H1 (cell line): ENCODE measurements around the gene FRMPD2. TPM values are rescaled to one million over a fixed set of nuclear protein-coding genes. Genes with fewer than 3 reads are reported as not detected.

Experiments used
- CTCF ChIA-PET: fragments of 300-600 bp; sonication (Branson Sonifier 250); formaldehyde crosslinking; loops from one replicate; lab custom pipeline; 2021; ENCODE audit not compliant: partially characterized antibody; lab: Charles Lee
- POLR2A ChIA-PET: fragments of 300-600 bp; sonication (Branson Sonifier 250); formaldehyde crosslinking; loops from one replicate; lab custom pipeline; 2021; ENCODE audit warnings: inconsistent platforms; ENCODE audit not compliant: partially characterized antibody; lab: Charles Lee
- DNase-seq, 2 experiments: peaks; one replicate each; pipeline versions ENCODE4 v3.0.0 to v3.0.0-alpha.2; 2010 to 2022; ENCODE audit warnings: low spot score in 2 of 2, low read depth in 1 of 2, mixed read lengths in 1 of 2
- FAIRE-seq: peaks from 2 replicates; lab custom pipeline; 2011; peaks lifted over from hg19 to GRCh38; lab: Jason Lieb, UNC
- H2AFZ ChIP-seq: 2 replicates; pipeline ENCODE4 v1.8.1; 2012; ENCODE audit warnings: low read length, inconsistent platforms
- H2AK5ac ChIP-seq: 2 replicates; pipeline ENCODE4 v1.6.1; 2013; ENCODE audit warnings: low read depth, low read length
- H2BK120ac ChIP-seq: replicated peaks from 2 replicates; pipeline ENCODE3; 2013; ENCODE audit warnings: low read depth, low read length, inconsistent platforms
- H2BK12ac ChIP-seq: 2 replicates; pipeline ENCODE4 v1.6.1; 2013; ENCODE audit warnings: low read depth, low read length
- H2BK15ac ChIP-seq: 2 replicates; pipeline ENCODE4 v1.6.1; 2013; ENCODE audit warnings: low read length
- H2BK20ac ChIP-seq: 2 replicates; pipeline ENCODE4 v1.6.1; 2013; ENCODE audit warnings: low read length
- H2BK5ac ChIP-seq: 2 replicates; pipeline ENCODE4 v1.6.1; 2013; ENCODE audit warnings: low read depth, low read length
- H3K14ac ChIP-seq: 2 replicates; pipeline ENCODE4 v1.6.1; 2013; ENCODE audit warnings: inconsistent platforms; ENCODE audit not compliant: insufficient read length
- H3K18ac ChIP-seq: 2 replicates; pipeline ENCODE4 v1.6.1; 2013; ENCODE audit warnings: low read length; ENCODE audit errors: extremely low read depth
- H3K23ac ChIP-seq: 2 replicates; pipeline ENCODE4 v1.6.1; 2013; ENCODE audit warnings: inconsistent platforms; ENCODE audit not compliant: insufficient read length
- H3K23me2 ChIP-seq: 2 replicates; pipeline ENCODE4 v1.6.1; 2013; ENCODE audit warnings: low read depth, low read length
- H3K27ac ChIP-seq: 2 replicates; pipeline ENCODE4 v1.6.1; 2011; ENCODE audit warnings: low read depth, low read length, inconsistent platforms
- H3K27me3 ChIP-seq, 4 experiments: replicated peaks in 1 of 4; 1 replicate in 1 of 4; 2 replicates in 3 of 4; pipeline versions ENCODE4 v1.6.1 to v1.8.1; 2011 to 2013; ENCODE audit warnings: low read length in 3 of 4, mild to moderate bottlenecking in 3 of 4, inconsistent platforms in 2 of 4, mixed read lengths in 2 of 4, moderate library complexity in 1 of 4; ENCODE audit not compliant: control insufficient read depth in 3 of 4, insufficient read depth in 3 of 4; ENCODE audit errors: extremely low read depth in 1 of 4
- H3K36me3 ChIP-seq, 4 experiments: 2 replicates each; pipeline versions ENCODE4 v1.6.1 to v1.8.1; 2011 to 2013; ENCODE audit warnings: mild to moderate bottlenecking in 4 of 4, low read length in 3 of 4, moderate library complexity in 2 of 4, control low read depth in 1 of 4, inconsistent platforms in 1 of 4; ENCODE audit not compliant: insufficient read depth in 4 of 4, control insufficient read depth in 2 of 4
- H3K4ac ChIP-seq: replicated peaks from 2 replicates; pipeline ENCODE3; 2013; ENCODE audit warnings: low read length, low read depth, mixed read lengths, inconsistent platforms; ENCODE audit not compliant: insufficient read length
- H3K4me1 ChIP-seq, 4 experiments: replicated peaks in 1 of 4; 1 replicate in 1 of 4; 2 replicates in 3 of 4; pipeline versions ENCODE4 v1.6.1 to v1.8.1; 2011 to 2013; ENCODE audit warnings: low read length in 3 of 4, inconsistent platforms in 2 of 4, mixed read lengths in 1 of 4; ENCODE audit not compliant: insufficient read depth in 4 of 4, control insufficient read depth in 3 of 4
- H3K4me2 ChIP-seq, 2 experiments: 2 replicates each; pipeline versions ENCODE4 v1.6.1 to v1.8.1; 2011 to 2013; ENCODE audit warnings: low read depth in 2 of 2, low read length in 2 of 2, control low read depth in 1 of 2, inconsistent platforms in 1 of 2, mild to moderate bottlenecking in 1 of 2; ENCODE audit not compliant: insufficient read depth in 1 of 2
- H3K4me3 ChIP-seq, 4 experiments: fragments of 200-600, 300-600 bp in 1 of 4; sonication (generic), shearing (Covaris generic), sonication (Bioruptor Twin) in 1 of 4; 2 replicates each; pipeline versions ENCODE4 v1.5.1 to v1.8.1; 2011 to 2016; ENCODE audit warnings: low read length in 4 of 4, low read depth in 3 of 4, control low read depth in 2 of 4, inconsistent platforms in 2 of 4, mild to moderate bottlenecking in 2 of 4, mixed read lengths in 1 of 4, moderate library complexity in 1 of 4; ENCODE audit not compliant: insufficient read depth in 2 of 4; ENCODE audit errors: extremely low read depth in 1 of 4
- H3K56ac ChIP-seq: replicated peaks from 2 replicates; pipeline ENCODE3; 2013; ENCODE audit warnings: low read depth, mild to moderate bottlenecking, mixed read lengths, low read length, inconsistent platforms; ENCODE audit not compliant: insufficient read length
- H3K79me1 ChIP-seq: 2 replicates; pipeline ENCODE4 v1.6.1; 2013; ENCODE audit warnings: low read depth, low read length, control low read depth
- H3K79me2 ChIP-seq, 2 experiments: 2 replicates each; pipeline versions ENCODE4 v1.6.1 to v1.8.1; 2012 to 2013; ENCODE audit warnings: low read length in 2 of 2, mild to moderate bottlenecking in 2 of 2, inconsistent platforms in 1 of 2; ENCODE audit not compliant: insufficient read depth in 2 of 2, control insufficient read depth in 1 of 2
- H3K9ac ChIP-seq, 4 experiments: replicated peaks in 1 of 4; 1 replicate in 1 of 4; 2 replicates in 3 of 4; pipeline versions ENCODE4 v1.6.1 to v1.8.1; 2011 to 2013; ENCODE audit warnings: low read depth in 3 of 4, low read length in 3 of 4, control low read depth in 2 of 4, mild to moderate bottlenecking in 2 of 4, moderate library complexity in 2 of 4, inconsistent platforms in 1 of 4; ENCODE audit errors: extremely low read depth in 1 of 4
- H3K9me3 ChIP-seq, 2 experiments: 2 replicates each; pipeline versions ENCODE4 v1.6.1 to v1.8.1; 2012 to 2013; ENCODE audit warnings: mild to moderate bottlenecking in 2 of 2, moderate library complexity in 2 of 2, control low read depth in 1 of 2, inconsistent platforms in 1 of 2, low read depth in 1 of 2, low read length in 1 of 2, mixed read lengths in 1 of 2; ENCODE audit not compliant: insufficient read depth in 2 of 2
- H4K20me1 ChIP-seq, 2 experiments: replicated peaks in 1 of 2; 2 replicates each; pipeline versions ENCODE3 to v1.8.1; 2011 to 2013; ENCODE audit warnings: inconsistent platforms in 2 of 2, low read length in 2 of 2, mild to moderate bottlenecking in 1 of 2; ENCODE audit not compliant: insufficient read depth in 2 of 2, control insufficient read depth in 1 of 2
- H4K5ac ChIP-seq: 2 replicates; pipeline ENCODE4 v1.6.1; 2013; ENCODE audit warnings: low read length, low read depth, mixed read lengths, inconsistent platforms; ENCODE audit not compliant: insufficient read length
- H4K8ac ChIP-seq: 2 replicates; pipeline ENCODE4 v1.8.0; 2013; ENCODE audit warnings: mild to moderate bottlenecking, moderate library complexity, low read length, inconsistent platforms; ENCODE audit not compliant: insufficient read depth; ENCODE audit errors: extremely low read depth
- H4K91ac ChIP-seq: replicated peaks from 2 replicates; pipeline ENCODE3; 2013; ENCODE audit warnings: low read length, mixed read lengths, inconsistent platforms; ENCODE audit not compliant: insufficient read length
- BCL11A ChIP-seq, 2 experiments: IDR thresholded peaks; one replicate each; pipeline ENCODE4 v1.6.1; 2011; ENCODE audit warnings: low read depth in 2 of 2, low read length in 2 of 2, mild to moderate bottlenecking in 2 of 2
- EGR1 ChIP-seq: IDR thresholded peaks from 2 replicates; pipeline ENCODE4 v1.6.1; 2011; ENCODE audit warnings: low read depth, low read length, borderline replicate concordance
- FOSL1 ChIP-seq: IDR thresholded peaks from 2 replicates; pipeline ENCODE4 v1.6.1; 2011; ENCODE audit warnings: mild to moderate bottlenecking, low read depth, low read length, moderate library complexity; ENCODE audit not compliant: insufficient read depth
- HDAC6 ChIP-seq: IDR thresholded peaks from one replicate; pipeline ENCODE4 v1.7.1; 2012; ENCODE audit warnings: low read depth, mild to moderate bottlenecking, inconsistent platforms, low read length, moderate library complexity
- KDM1A ChIP-seq: fragments of 200-600, 300-600 bp; sonication (generic); IDR thresholded peaks from 2 replicates; pipeline ENCODE4 v1.7.1; 2016; ENCODE audit warnings: mild to moderate bottlenecking, low read length, borderline replicate concordance
- POLR2AphosphoS5 ChIP-seq: IDR thresholded peaks from 2 replicates; pipeline ENCODE4 v1.6.1; 2011; ENCODE audit warnings: low read depth, low read length
- SUZ12 ChIP-seq: fragments of 200-600 bp; sonication (generic); IDR thresholded peaks from 2 replicates; pipeline ENCODE4 v1.6.1; 2012; ENCODE audit warnings: mild to moderate bottlenecking, inconsistent platforms, low read length, moderate library complexity, mixed read lengths
- TBP ChIP-seq: IDR thresholded peaks from 2 replicates; pipeline ENCODE4 v1.6.1; 2011; ENCODE audit warnings: low read depth, low read length, improper control_type of control experiment
- WGBS, 2 experiments: shearing (Covaris generic) in 1 of 2; methylation state at CpG; one replicate each; pipeline versions ENCODE4 v1.1.6 to v1.1.7; 2013 to 2015; ENCODE audit warnings: low lambda C conversion rate in 2 of 2, mixed read lengths in 2 of 2, inconsistent platforms in 1 of 2, low coverage in 1 of 2, missing lambda C conversion rate in 1 of 2; ENCODE audit not compliant: insufficient replicate concordance in 2 of 2, insufficient coverage in 1 of 2, insufficient read length in 1 of 2; ENCODE audit errors: extremely low coverage in 1 of 2, missing lambda C conversion rate in 1 of 2; 5-methylcytosine and 5-hydroxymethylcytosine counted together
- polyA plus RNA-seq, 7 experiments: library from polyadenylated mRNA; depleted of rRNA in 3 of 7; stranded (reverse) in 5 of 7; unstranded in 2 of 7; fragments of >200 nt in 5 of 7; fragments of 200-250 nt in 2 of 7; gene quantifications; 1 replicate in 5 of 7; 2 replicates in 1 of 7; 4 replicates in 1 of 7; pipeline versions ENCODE4 v1.2.1 to v1.2.3, GENCODE V29; 2011 to 2013; ENCODE audit warnings: missing spikeins in 2 of 7, mixed read lengths in 2 of 7
- total RNA-seq: library from RNA; stranded (reverse); fragmentation: NEBNext Ultra II Directional; extraction: Animal tissue kit (Norgen Biotek cat#: 25700); gene quantifications from 2 replicates; pipeline ENCODE4 v1.2.1, GENCODE V29; 2021
- TF ChIP-seq, protein P1 (sequence below): IDR thresholded peaks from 2 replicates; pipeline ENCODE4 v1.6.1; 2012; ENCODE audit warnings: low read length, inconsistent platforms
- TF ChIP-seq, protein P2 (sequence below): IDR thresholded peaks from 2 replicates; pipeline ENCODE4 v1.6.1; 2012; ENCODE audit warnings: inconsistent platforms
- TF ChIP-seq, protein P3 (sequence below): IDR thresholded peaks from 2 replicates; pipeline ENCODE4 v1.6.1; 2011; ENCODE audit warnings: low read depth, mild to moderate bottlenecking, low read length; ENCODE audit not compliant: insufficient read depth

The FRMPD2 gene
- total and polyA plus RNA-seq, 2 of the 8 experiments (the other 6 are each of a cell fraction or from before 2014, with no cell fraction given) = 0.07 to 0.47 TPM

DNA sequence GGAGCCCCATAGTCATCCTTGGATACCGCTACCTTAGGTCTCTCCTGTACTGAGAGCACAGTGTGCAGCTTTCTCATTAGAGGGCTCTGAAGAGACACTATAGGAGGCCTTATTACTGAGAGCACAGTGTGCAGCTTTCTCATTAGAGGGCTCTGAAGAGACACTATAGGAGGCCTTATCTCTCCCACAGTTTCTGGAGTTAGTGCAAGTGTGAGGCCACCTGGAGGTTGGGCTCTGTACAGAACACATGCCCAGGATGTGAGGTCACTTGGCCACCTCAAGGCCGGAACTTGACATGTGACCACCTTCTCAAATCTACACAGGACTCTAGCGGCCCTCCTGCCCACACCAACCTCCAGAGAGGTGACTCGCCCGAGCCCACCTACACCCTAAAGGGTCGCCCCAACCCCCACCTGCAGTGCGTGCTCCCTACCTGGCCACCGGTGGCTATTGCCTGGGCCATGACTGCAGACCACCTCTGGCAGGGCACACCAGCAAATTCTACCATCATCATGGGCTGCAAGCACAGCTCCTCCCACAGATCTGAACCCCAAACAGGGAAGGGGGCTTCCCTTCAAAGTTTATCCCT lies 24.6 kb downstream of the FRMPD2 start:
- no peak overlapping the region for H3K14ac ChIP-seq
- no peak for FAIRE-seq
- H4K5ac ChIP-seq = no peak overlapping the region
- no peak overlapping the region for H3K56ac ChIP-seq
- no peaks in the 10 kb centered on the region for H3K27me3 ChIP-seq
- no peak overlapping the region for H3K4ac ChIP-seq
- H3K36me3 ChIP-seq = no peaks in the 10 kb centered on the region
- H2BK20ac ChIP-seq = no peak overlapping the region
- peak in 1 of 2 experiments; percentile 29 for DNase-seq
- H3K18ac ChIP-seq = no peak overlapping the region
- H4K20me1 ChIP-seq = no peaks in the 10 kb centered on the region
- no peak overlapping the region for H4K91ac ChIP-seq
- H3K9me3 ChIP-seq = no peaks in the 10 kb centered on the region
- no peak overlapping the region for H2BK15ac ChIP-seq
- H3K23me2 ChIP-seq = no peaks in the 10 kb centered on the region
- peaks cover 0 to 15% (median 10%) of the 10 kb centered on the region in 4 experiments; a peak in 6 of 7 replicates for H3K4me1 ChIP-seq
- H2BK120ac ChIP-seq = no peak overlapping the region
- H3K27ac ChIP-seq = no peak overlapping the region
- no peak overlapping the region for H3K4me2 ChIP-seq
- H4K8ac ChIP-seq = no peak overlapping the region
- no peak overlapping the region for H3K23ac ChIP-seq
- no peak overlapping the region; the same call in 1 of the 2 replicates for H2BK12ac ChIP-seq
- H2BK5ac ChIP-seq = no peak overlapping the region
- no peak overlapping the region for H3K4me3 ChIP-seq
- no peak overlapping the region for H3K9ac ChIP-seq
- 92% methylated on average over 8 of the region's 8 CpGs; no CpG with 5 or more reads in 1 of the 2 experiments for WGBS, 2 experiments
- ChIA-PET CTCF (no interaction called here), POLR2A (no interaction called here)
- no peaks in the 10 kb centered on the region for H3K79me2 ChIP-seq
- H2AFZ ChIP-seq = no peak overlapping the region
- no peak overlapping the region for H2AK5ac ChIP-seq
- no peaks in the 10 kb centered on the region; the same call in 1 of the 2 replicates for H3K79me1 ChIP-seq
- TF ChIP-seq BCL11A (IDR thresholded peaks at IDR 0.05; ENCODE audit: low read depth in 2 of 2, low read length in 2 of 2) (no peak), HDAC6 (no peak), FOSL1 (no peak), POLR2AphosphoS5 (no peak), KDM1A (no peak), SUZ12 (no peak), EGR1 (no peak), TBP (no peak)
- TF ChIP-seq, protein P1, sequence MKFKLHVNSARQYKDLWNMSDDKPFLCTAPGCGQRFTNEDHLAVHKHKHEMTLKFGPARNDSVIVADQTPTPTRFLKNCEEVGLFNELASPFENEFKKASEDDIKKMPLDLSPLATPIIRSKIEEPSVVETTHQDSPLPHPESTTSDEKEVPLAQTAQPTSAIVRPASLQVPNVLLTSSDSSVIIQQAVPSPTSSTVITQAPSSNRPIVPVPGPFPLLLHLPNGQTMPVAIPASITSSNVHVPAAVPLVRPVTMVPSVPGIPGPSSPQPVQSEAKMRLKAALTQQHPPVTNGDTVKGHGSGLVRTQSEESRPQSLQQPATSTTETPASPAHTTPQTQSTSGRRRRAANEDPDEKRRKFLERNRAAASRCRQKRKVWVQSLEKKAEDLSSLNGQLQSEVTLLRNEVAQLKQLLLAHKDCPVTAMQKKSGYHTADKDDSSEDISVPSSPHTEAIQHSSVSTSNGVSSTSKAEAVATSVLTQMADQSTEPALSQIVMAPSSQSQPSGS = no peak
- TF ChIP-seq, protein P2, sequence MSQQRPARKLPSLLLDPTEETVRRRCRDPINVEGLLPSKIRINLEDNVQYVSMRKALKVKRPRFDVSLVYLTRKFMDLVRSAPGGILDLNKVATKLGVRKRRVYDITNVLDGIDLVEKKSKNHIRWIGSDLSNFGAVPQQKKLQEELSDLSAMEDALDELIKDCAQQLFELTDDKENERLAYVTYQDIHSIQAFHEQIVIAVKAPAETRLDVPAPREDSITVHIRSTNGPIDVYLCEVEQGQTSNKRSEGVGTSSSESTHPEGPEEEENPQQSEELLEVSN = no peak
- TF ChIP-seq, protein P3, sequence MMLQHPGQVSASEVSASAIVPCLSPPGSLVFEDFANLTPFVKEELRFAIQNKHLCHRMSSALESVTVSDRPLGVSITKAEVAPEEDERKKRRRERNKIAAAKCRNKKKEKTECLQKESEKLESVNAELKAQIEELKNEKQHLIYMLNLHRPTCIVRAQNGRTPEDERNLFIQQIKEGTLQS = no peak
